K562 (cell line): ENCODE data around the gene ZNF189. TPM values are rescaled to one million over a fixed set of nuclear protein-coding genes. Genes with fewer than 3 reads are reported as not detected.
A peak's percentile ranks its signal among the peaks of the same experiment; 100 is the strongest.

Source experiments
- ATF4 ChIP-seq: fragments of 450-650 bp; formaldehyde crosslinking; IDR thresholded peaks from 2 replicates; pipeline ENCODE4 v1.4.0; 2022; ENCODE audit warnings: mild to moderate bottlenecking, moderate library complexity
- DDX20 ChIP-seq: fragments of 450-650 bp; IDR thresholded peaks from 2 replicates; pipeline ENCODE4 v1.6.1; 2016; ENCODE audit warnings: missing genetic modification characterization, low read depth, mild to moderate bottlenecking, missing compliant biosample characterization, moderate library complexity
- DEAF1 ChIP-seq: fragments of 450-650 bp; formaldehyde crosslinking; IDR thresholded peaks from 2 replicates; pipeline ENCODE4 v1.4.0; 2020; ENCODE audit warnings: mild to moderate bottlenecking, moderate library complexity
- KDM5B ChIP-seq: fragments of 200-600 bp; sonication (generic); IDR thresholded peaks from 2 replicates; pipeline ENCODE4 v1.6.1; 2012; ENCODE audit warnings: low read depth, mild to moderate bottlenecking, moderate library complexity, low read length, control low read depth, inconsistent platforms; ENCODE audit not compliant: insufficient replicate concordance
- NR2C1 ChIP-seq, 2 experiments: fragments of 450-650 bp; IDR thresholded peaks; 2 replicates each; pipeline ENCODE4 v1.6.1; 2017; ENCODE audit warnings: mild to moderate bottlenecking in 2 of 2, antibody characterized with exemption in 1 of 2, inconsistent platforms in 1 of 2, missing compliant biosample characterization in 1 of 2, missing genetic modification characterization in 1 of 2
- THAP12 ChIP-seq: fragments of 250-450 bp; sonication (Bioruptor Pico); IDR thresholded peaks from 2 replicates; pipeline ENCODE4 v1.9.0; 2021; ENCODE audit warnings: mild to moderate bottlenecking, inconsistent platforms
- ZBTB40 ChIP-seq, 2 experiments: fragments of 450-650 bp in 1 of 2; sonication (generic) in 1 of 2; formaldehyde crosslinking in 1 of 2; IDR thresholded peaks; 2 replicates each; pipeline versions ENCODE4 v1.7.1 to v1.9.0; 2016 to 2022; ENCODE audit warnings: inconsistent platforms in 1 of 2, mild to moderate bottlenecking in 1 of 2, missing genetic modification reagents in 1 of 2
- ZFX ChIP-seq: sonication (generic); formaldehyde crosslinking; IDR thresholded peaks from 2 replicates; pipeline ENCODE4 v1.8.0; 2022; ENCODE audit warnings: mild to moderate bottlenecking, missing genetic modification reagents, moderate library complexity
- polyA plus RNA-seq, 8 experiments: library from polyadenylated mRNA; depleted of rRNA in 4 of 8; stranded (reverse) in 5 of 8; unstranded in 3 of 8; fragments of >200 nt; fragmentation: Nextera tagmentation in 2 of 8; fragmentation: Illumina TruSeq in 1 of 8; extraction: Ambion mirVana in 2 of 8; extraction: Trizol in 1 of 8; gene quantifications; 2 replicates each; pipeline versions ENCODE4 v1.2.1 to v1.2.3, GENCODE V29; 2011 to 2014; ENCODE audit warnings: inconsistent platforms in 1 of 8, missing spikeins in 1 of 8
- total RNA-seq, 7 experiments: library from RNA; depleted of rRNA in 6 of 7; stranded (reverse); fragments of >200 nt in 6 of 7; fragmentation: Illumina TruSeq in 2 of 7; extraction: Trizol in 2 of 7; gene quantifications; 2 replicates each; pipeline versions ENCODE4 v1.2.1 to v1.2.3, GENCODE V29; 2011 to 2021; ENCODE audit warnings: low replicate concordance in 1 of 7

Gene ZNF189
- total and polyA plus RNA-seq, 9 of the 15 experiments (the other 6 are each of a cell fraction or from before 2014, with no cell fraction given): 2.4 to 15.3 (median 6.4) TPM

- TF ChIP-seq ATF4 (CRISPR knock-in tag): no peak
- peak; percentile 95 for TF ChIP-seq KDM5B
- peak; percentile 34; the same call in 1 of the 2 replicates for TF ChIP-seq THAP12 (CRISPR knock-in tag)
- TF ChIP-seq DEAF1 (CRISPR knock-in tag): no peak
- 0 out of 2 replicates have a peak, but pooled peaks have one; percentile 78 for TF ChIP-seq ZFX (CRISPR knock-in tag)
- peak; percentile 64 for TF ChIP-seq NR2C1 (IDR thresholded peaks at IDR 0.05)
- peak; percentile 85 for TF ChIP-seq NR2C1 (tag; IDR thresholded peaks at IDR 0.05)
- no peak for TF ChIP-seq DDX20
- TF ChIP-seq ZBTB40 (IDR thresholded peaks at IDR 0.05): peak; percentile 76
- no peak for TF ChIP-seq ZBTB40 (CRISPR knock-in tag; IDR thresholded peaks at IDR 0.05)
Observed at GRCh38 chr9:101398068-101398929, at the start of gene ZNF189, which contains the start of gene MRPL50 (continued).
